GM19324 (cell line): Measurements from ENCODE around the gene MMP2.

ENCODE experiments used
- ATAC-seq: cut with Tn5 transposase; IDR thresholded peaks from one replicate; pipeline ENCODE4 v1.9.1; 2021; ENCODE audit warnings: mild to moderate bottlenecking, moderate library complexity; ENCODE audit not compliant: unreplicated experiment, low FRiP score

MMP2 gene

GRCh38 chr16:55508941-55509931 lies 30.2 kb downstream of the MMP2 start, which contains the start of gene LPCAT2:
Gene LPCAT2, plus strand, starts transcription at chr16:55509072. Its CDS starts 110 bp downstream, at chr16:55509182.
- no peak for ATAC-seq

- no peak for ATAC-seq
These were observed 31.3 kb downstream of the MMP2 start for GRCh38 chr16:55510185-55510805.

DNA sequence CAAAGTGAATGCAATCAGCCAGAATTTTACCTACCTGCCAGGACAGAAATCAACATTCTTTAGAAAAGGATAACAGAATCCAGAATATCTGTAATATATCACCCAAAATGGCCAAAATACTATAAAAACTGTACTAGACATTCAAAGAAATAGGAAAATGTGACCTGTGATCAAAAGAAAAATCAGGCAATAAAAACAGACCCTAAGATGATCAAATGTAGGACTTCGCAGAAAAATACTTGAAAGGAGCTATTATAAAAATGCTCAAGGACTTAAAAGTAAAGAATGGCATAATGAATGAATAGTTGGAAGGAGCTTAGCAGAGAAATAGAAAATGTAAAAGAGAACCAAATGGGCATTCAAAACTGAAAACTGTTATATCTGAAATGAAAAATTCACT lies 33.9 kb downstream of the MMP2 start:
- ATAC-seq, result no peak

DNA sequence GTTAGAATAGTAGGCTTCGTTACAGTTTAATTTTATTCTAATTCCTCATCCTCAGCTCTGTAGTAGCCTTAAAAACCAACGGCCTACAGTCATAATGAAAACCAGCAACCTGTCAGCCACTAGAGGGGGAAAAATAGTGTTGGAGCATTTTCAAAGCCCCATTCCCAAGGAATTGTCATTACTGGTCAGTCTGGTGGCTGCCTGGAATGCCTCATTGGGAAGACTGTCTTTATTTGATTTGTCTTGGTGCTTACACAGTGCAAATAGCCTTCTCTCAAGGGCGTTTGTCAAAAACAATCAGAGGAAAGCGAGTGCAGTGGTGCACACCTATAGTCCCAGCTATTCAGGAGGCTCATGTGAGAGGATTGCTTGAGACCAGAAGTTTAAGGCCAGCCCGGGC lies 34.6 kb downstream of the MMP2 start:
- no peak for ATAC-seq

DNA sequence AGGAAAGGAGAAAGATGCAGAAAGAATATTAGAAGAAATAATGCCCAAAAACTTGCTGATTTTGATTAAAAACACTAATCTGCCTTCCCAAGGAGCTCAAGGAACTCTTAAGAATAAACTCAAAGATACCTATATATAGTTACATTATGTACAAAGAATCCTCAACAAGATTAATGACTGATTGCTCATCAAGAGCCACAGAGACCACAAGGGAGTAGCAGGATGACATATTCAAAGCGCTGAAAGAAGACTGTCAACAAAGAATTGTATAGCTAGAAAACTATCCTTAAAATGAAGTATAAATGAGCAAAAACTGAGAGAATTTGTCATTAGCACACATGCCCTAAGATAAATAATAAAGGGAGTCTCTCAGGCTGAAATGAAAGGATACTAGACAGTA lies 36.1 kb downstream of the MMP2 start:
- no peak for ATAC-seq

GRCh38 chr16:55521792-55522191 lies 42.8 kb downstream of the MMP2 start:
- ATAC-seq, result no peak

DNA sequence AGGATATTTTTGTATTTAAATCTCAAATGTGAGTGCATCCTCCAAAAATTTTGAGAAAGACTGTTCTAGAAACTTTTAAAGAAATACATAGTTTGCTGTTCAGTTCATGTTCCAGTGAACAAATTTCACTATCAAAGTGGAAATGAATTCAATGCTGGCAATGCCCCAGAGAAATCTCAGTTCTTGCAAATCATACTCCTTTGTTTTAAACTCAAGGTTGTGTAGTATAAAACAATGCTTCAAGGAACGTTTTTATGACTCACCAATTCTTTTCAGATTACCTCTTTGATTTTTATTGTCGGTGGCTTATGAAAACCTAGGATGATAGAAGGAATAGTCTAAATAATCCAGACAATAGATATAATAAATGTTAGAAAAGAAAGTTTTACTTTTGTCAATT lies 47.4 kb downstream of the MMP2 start:
- no peak for ATAC-seq

GRCh38 chr16:55527885-55528284 lies 48.9 kb downstream of the MMP2 start:
- ATAC-seq, result no peak

- ATAC-seq, result no peak
These were observed 50.0 kb downstream of the MMP2 start for GRCh38 chr16:55529018-55529417.

DNA sequence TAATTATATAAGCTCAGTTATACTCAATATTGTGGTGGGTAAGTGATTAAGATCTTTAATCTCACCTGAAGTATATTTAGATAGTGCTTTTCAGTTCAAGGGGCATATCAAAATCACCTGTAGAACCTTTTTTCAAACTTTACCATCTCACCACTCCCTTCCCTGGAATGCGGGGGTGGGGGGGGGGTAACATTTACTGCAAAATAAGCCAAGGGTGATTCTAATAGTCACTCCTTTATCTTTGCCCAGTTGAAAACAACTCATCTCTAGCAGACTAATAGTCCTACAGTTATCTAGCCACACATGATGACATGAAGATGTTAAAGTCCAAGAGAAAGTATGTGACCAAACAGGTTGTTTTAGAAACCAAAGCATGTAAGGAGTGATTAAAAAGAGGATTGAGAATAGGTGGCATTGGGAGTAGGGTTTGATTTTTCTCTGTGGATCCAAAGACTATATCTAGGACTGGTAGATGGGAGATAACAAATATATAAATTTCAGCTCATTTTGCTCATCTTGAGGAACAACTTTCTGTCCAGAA lies 51.4 kb downstream of the MMP2 start:
- no peak for ATAC-seq

- no peak for ATAC-seq
These were observed 53.2 kb downstream of the MMP2 start for GRCh38 chr16:55532227-55532626.

DNA sequence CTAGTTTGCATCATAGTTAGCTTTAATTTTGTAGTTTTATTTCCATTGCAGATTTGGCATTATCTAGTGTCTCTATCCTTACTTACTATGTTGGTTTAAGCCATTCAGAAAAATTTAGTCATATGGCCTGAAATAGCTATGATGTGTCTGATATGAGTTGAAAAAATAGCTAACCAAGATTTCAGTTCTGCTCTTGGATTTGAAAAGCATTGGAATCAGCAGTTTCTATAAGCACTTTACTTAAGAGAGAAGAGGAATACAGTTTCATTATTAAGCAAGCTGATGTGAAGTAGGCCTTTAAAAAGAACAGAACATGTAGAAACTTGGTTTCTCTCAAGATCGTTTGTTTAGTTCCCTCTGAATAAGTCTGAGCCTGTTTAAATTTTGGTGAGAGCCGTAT lies 55.8 kb downstream of the MMP2 start:
- ATAC-seq, result no peak

- no peak for ATAC-seq
These were observed 60.1 kb downstream of the MMP2 start for GRCh38 chr16:55539049-55539448.

GRCh38 chr16:55539488-55539887 lies 60.5 kb downstream of the MMP2 start:
- ATAC-seq, result no peak

DNA sequence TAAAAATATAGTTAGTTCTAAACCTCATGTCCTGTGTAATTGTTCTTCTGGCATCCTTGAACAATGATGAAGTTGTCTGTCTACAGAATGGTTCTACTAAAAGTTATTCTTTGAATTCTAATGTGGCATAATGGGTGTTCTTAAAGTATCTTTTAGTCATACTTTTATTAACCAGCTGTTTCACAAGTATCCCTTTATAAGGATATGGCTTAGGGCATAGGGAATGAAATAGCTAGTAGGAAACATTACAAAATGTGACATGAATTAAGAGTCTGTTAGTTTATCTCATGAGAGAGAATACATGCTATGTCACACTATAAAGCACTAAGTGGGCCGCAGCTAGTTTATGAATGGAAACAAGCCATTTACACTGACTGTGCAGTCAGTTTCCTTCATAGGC lies 61.2 kb downstream of the MMP2 start:
- ATAC-seq, result no peak

DNA sequence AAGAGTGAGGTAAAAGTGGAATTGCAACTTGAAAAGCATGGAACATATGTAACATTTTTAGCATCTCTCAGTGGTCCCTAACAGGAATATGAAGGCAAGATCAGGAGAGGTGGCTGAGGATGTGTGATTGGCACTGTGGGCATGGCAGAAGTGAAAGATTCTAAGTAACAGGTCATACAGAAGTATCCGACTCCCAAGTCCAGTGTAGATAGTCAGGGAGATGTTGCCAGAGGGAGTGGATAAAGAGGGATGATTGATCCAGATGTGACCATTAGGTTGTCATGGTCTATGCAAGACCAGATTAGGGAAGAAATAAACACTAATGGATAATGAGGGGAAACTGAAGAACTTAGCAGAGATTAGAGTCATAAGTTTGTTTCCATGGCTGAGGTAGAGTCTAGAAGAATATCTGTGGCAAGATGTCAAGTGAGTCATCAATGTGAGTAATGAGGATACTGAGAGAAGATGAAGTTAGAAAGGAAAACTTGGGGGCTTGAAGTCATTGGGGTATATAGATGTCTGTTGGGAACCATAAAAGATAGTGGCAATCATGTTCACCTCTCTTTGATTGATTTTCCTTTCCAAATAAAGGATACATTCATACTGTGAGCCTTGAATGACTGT lies 63.6 kb downstream of the MMP2 start:
- no peak for ATAC-seq

- no peak for ATAC-seq
These were observed 64.5 kb downstream of the MMP2 start for GRCh38 chr16:55543472-55543871.

DNA sequence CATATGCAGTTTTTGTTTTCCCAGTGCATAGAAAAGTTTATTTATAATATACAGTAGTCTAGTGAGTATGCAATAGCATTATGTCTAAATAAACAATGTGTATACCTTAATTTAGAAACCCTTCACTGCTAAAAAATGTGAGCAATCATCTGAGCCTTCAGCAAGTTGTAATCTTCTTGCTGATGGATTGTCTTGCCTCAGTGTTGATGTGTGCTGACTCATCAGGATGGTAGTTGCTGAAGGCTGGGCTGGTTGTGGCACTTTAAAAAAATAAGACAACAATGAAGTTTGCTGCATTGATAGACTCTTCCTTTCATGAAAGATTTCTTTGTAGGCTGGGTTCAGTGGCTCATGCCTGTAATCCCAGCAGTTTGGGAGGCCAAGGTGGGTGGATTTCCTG lies 73.6 kb downstream of the MMP2 start:
- no peak for ATAC-seq

DNA sequence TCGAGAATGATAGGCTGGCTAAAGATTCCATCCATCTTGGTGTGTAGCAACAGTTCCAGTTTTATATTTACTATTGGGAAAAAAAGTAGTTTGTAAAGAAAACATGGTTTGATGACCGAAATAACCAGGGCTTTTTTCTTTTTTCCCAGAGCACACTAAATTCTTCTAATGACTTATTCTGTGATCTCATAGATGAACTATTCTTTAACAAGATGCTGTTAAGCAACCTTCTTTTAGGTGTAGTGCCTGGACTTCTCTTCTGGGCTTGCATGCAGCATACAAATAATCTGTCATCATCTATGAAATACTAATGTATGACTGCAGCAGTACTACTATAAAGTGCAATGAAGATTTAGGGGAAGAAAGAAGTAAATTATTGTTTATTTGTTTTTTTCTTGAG lies 76.4 kb downstream of the MMP2 start:
- ATAC-seq, result no peak
